Ecto neural progenitor cell (in vitro differentiated cells): Measurements from ENCODE around the gene MBOAT2.
A peak's percentile ranks its signal among the peaks of the same experiment; 100 is the strongest.

Source experiments
- DNase-seq: peaks from one replicate; pipeline ENCODE4 v3.0.0-alpha.2; 2018; ENCODE audit warnings: low spot score

Gene MBOAT2

DNA sequence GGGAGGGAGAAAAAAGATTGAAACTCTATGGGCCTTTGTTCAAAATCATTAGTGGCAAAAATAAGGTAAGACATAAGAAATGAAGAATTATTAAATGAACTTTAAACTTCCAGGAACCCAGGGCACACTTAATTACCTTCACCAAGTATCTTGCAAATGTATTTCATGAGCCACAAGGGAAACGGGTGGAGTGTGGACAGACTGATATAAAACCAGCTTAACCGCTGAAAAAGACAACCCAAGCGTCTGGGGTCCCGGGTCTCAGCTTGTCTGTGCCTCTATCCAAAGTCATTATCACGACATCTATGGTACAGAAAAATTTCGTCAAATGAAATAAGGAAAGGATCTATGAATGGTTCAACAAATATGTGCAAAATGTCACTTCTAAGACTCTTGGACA, 13.9 kb upstream of the MBOAT2 start:
- no peak for DNase-seq

- DNase-seq, result no peak
Observed at GRCh38 chr2:9015998-9016397, 12.5 kb upstream of the MBOAT2 start.

DNA sequence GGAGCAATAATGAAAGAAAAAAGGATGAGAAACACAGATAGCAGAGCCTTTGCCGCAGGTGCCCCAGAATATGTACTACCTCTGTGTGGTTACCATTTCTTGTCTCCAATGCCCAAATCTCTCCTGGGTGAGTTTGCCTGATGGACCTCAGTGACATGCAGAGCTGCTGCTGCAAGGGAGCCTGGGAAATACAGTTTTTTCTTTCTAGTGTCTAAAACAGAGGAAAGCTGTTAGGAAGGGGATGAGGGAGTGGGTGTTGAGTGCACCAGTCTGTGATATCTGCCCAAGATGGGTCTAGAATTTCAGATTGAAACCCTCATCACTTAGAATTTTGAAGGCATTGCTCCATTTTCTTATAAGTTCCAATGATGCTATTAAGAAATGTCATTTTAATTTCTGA, 9.9 kb upstream of the MBOAT2 start:
- no peak for DNase-seq

- DNase-seq, result no peak
Observed at GRCh38 chr2:9010866-9011265, 7.4 kb upstream of the MBOAT2 start.

GRCh38 chr2:9008951-9009664, 5.6 kb upstream of the MBOAT2 start:
- DNase-seq, result no peak

- DNase-seq, result no peak
Observed at GRCh38 chr2:9006368-9006767, 2.9 kb upstream of the MBOAT2 start.

DNA sequence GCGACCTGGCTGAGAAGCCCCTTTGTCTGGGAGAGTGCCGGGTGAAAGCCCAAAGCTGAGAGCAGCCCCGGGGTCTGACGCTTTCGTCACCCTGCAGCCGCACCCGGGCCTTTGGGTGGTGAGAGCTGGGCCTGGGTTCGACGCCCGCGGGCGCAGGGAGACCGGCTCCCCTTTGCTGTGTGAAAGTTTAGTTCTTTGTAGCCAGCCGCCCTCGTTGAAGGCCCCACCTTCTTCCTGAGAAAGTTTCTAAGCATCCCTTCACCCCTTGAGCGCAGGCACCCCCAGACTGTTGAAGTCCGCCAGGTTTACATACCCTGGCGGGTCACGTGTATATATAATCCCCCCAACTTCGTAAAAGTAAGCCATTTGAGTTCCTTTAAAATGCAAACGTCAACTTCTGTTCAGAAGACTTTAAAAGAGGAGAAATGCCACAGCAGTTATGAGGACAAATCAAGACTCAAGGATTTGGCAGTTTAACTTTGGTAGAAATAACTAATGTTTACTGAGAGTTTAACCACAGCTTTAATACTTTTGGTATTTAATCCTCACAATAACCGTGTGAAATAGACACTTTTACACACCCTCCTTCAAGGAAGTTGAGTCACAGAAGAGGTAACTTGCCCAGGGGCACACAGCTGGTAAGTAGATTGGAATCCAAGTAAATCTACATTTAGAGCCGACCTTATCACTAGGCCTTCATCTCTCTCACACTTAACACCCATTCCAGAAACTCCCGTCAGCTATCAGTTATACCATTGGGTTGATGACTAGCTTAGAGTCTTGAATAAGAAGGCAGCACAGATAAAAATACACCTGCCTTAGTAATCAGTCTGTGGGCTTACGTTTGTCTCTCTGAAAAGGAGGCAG, 1.1 kb upstream of the MBOAT2 start:
- no peak for DNase-seq

- DNase-seq, result no peak
Observed at GRCh38 chr2:9003366-9003615, 193 bp downstream of the MBOAT2 start.

GRCh38 chr2:9002637-9003365, 683 bp downstream of the MBOAT2 start:
- DNase-seq, result peak; percentile 70

DNA sequence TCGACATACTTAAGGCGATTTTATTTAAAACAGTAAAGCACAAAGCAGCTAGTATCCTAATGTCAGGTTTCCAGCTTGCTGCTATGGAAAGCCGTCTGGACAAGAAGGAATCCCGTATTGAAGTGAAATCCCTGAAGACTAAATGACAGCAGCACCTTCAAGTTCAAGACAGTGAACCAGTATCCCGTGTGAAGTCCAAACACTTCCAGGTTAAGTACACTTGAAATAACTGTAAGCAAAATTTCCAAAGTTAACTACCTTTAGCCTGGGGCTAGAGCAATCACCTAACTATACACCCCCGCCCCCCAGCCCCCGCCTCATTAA, 1.2 kb downstream of the MBOAT2 start:
- no peak for DNase-seq

- DNase-seq, result no peak
Observed at GRCh38 chr2:9001778-9002177, 1.7 kb downstream of the MBOAT2 start.

DNA sequence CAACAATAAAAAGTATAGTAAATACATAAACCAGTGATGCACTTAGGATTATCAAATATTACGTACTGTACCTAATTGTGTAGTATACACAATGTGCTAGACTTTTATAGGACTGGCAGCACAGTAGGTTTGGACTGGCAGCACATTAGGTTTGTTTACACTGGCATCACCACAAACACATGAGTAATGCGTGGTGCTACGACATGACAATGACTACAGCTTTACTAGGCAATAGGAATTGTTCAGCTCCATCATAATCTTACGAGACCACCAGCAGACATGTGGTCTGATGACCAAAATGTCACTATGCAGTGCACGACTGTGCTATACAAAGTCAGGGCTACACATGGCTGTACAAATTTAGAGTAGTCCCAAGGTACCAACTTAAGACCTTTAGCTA, 2.3 kb downstream of the MBOAT2 start:
- no peak for DNase-seq

DNA sequence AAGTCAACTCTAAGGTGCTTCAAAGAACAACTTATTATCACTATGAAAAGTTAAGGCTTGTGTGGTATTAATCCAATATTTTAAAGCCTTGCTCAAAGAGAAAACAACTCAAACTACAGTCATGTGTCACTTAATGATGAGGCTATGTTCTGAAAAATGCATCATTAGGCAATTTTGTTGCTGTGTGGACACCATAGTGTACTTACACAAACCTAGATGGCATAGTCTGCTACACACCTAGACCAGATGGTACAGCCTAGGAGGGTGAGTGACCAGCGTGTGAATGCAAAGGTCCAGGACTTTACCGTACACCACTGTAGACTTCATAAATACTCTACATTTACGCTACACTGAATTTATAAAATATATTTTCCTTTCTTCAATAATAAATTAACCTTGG, 3.0 kb downstream of the MBOAT2 start:
- DNase-seq, result no peak

DNA sequence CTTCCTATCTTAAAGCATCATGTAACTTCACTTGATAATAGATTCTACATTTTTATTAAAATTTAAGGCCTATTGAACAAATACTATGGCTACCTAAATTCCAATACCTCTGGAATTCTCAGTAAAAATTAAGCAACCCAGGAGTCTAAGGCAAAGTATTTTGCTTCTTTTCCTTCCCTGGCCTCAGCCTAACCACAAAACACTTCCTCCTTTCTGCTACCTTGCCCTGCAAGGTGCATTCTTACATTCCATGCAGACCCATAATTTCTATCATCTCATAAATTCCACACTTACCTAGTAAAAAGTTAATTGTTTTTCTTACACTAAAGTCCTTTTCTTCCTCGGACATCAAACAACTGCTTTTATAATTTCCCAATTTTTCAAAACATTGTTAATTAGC, 3.7 kb downstream of the MBOAT2 start:
- DNase-seq, result no peak

DNA sequence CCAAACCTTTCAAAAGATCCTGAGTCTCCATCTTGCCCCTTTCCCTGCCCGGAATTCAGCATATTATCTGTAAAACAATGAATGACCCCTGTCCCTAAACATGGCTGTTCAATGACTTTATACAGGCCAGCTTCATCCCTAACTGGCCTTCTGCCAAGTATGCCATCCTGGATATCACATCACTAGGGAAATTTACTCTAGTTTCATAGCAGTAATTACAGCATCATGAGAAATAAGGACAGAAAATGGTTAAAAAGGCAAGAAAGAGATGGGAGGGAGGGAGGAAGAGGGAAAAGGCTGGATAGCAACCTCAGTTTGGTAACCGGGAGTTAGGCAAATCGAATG, 4.4 kb downstream of the MBOAT2 start:
- no peak for DNase-seq

GRCh38 chr2:8998418-8999101, 4.9 kb downstream of the MBOAT2 start:
- DNase-seq, result no peak

- DNase-seq, result no peak
Observed at GRCh38 chr2:8997631-8998030, 5.9 kb downstream of the MBOAT2 start.

- DNase-seq, result no peak
Observed at GRCh38 chr2:8997108-8997507, 6.4 kb downstream of the MBOAT2 start.

DNA sequence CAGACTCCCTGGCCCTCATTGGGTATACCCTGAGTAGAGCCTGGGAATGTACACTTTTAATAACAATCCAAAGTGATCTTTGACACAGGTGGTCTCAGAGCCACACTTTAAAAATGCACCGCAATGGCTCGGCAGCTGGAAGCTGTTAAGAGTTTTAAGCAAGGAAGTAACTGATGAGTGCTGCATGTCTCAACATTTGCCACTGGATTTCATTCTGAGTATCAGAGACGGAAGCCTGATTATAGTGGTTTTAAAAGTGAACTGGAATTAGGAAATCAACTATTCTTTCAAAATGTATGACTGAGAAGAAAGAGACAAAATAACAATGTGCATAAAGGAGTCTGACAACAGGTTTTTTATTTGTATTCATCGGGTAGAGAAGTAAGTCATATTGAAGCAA, 7.5 kb downstream of the MBOAT2 start:
- DNase-seq, result no peak

DNA sequence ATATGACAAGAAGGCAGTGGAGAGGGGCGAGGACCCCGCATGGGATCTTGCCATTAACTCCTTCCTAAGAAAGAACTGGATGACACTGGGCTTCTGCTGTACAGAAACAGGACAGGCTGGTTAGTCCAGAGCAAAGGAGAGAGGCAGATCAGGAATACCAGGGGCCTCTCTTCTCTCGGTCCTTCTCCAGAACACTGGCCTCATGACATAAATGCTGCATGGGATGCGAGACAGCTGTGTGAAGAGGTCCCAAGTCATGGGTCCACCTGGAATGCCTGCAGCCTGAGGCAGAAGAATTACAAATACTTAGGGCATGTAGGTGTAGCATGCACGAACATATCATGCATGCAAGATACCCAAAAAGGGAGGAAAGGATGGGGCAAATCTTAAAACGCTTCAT, 9.1 kb downstream of the MBOAT2 start:
- DNase-seq, result no peak

DNA sequence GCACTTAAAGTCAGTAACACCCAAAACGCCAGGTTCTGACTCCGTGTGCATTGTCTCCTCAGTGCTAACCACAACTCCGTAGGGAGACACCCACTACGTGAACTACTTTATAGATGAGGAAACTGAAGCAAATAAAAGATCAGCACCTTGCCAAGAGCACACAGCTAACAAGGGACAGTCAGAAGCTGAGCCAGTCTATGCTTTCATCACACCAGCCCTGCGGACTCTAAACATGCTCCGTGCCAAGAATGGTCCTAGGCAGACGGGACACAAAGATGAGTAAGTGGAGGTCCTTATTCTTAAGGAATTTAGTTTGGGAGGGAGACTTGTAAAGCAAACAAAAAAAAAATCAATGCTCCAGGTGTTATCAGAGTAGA, 9.6 kb downstream of the MBOAT2 start:
- no peak for DNase-seq

- DNase-seq, result no peak
Observed at GRCh38 chr2:8993196-8993901, 10.1 kb downstream of the MBOAT2 start.
